22Rv1 (cell line): Measurements from ENCODE around the gene ERO1A.

ENCODE experiments used
- ZFX ChIP-seq: fragments of 450-650 bp; IDR thresholded peaks from 2 replicates; pipeline ENCODE4 v1.6.1; 2017; ENCODE audit warnings: antibody characterized with exemption, borderline replicate concordance
- TF ChIP-seq, protein P1 (sequence below): fragments of 450-650 bp; IDR thresholded peaks from 2 replicates; pipeline ENCODE4 v1.5.1; 2017; ENCODE audit warnings: mild to moderate bottlenecking

DNA sequence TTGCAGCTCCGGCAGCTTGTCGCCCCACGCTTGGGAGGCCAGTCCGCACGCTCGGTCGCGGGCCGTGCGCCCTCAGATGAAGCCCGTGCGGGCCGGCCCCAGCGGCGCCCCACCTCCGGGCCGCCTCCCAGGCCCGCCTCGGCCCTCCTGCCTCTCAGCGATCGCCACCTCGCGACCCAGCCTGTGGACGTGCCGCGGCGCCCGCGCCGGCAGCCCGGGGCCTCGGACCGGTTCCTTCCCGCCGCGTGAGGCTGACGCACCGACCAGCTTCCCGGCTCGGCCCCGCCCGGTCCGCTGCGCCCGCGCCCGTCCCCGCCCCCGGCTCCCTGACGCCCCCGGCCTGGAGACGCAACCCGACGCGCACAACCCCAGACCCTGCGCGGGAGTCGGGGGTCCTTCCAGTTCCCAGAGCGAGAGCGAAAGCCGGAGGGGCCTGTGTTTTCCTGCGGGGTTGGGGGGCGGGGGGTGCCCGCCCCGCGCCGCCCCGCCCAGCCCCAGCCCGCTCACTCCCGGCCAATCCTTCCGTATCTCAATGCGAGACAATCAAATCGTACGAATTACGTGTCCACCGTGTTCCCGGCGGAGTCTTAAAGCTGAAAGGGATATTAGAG, at the start of gene ERO1A:
- TF ChIP-seq, protein P1, sequence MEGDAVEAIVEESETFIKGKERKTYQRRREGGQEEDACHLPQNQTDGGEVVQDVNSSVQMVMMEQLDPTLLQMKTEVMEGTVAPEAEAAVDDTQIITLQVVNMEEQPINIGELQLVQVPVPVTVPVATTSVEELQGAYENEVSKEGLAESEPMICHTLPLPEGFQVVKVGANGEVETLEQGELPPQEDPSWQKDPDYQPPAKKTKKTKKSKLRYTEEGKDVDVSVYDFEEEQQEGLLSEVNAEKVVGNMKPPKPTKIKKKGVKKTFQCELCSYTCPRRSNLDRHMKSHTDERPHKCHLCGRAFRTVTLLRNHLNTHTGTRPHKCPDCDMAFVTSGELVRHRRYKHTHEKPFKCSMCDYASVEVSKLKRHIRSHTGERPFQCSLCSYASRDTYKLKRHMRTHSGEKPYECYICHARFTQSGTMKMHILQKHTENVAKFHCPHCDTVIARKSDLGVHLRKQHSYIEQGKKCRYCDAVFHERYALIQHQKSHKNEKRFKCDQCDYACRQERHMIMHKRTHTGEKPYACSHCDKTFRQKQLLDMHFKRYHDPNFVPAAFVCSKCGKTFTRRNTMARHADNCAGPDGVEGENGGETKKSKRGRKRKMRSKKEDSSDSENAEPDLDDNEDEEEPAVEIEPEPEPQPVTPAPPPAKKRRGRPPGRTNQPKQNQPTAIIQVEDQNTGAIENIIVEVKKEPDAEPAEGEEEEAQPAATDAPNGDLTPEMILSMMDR = peak; percentile 21
- no peak for TF ChIP-seq ZFX
